Activated T-helper 17 cell treated with anti-CD3 and anti-CD28 coated beads, Interleukin-2, amount 50 U/mL, for 72 hours (primary cell): Measurements from ENCODE around the gene HEMK1. TPM values are rescaled to one million over a fixed set of nuclear protein-coding genes. Genes with fewer than 3 reads are reported as not detected.

Experiments
- ATAC-seq: fragments of 150-1000 bp; cut with Tn5 transposase; replicated peaks from 2 replicates; pipeline ENCODE4 v1.10.0; 2021; ENCODE audit warnings: mild to moderate bottlenecking, moderate library complexity
- H3K27ac Mint-ChIP-seq: one replicate; pipeline ENCODE4 v1.8.0; 2022; ENCODE audit warnings: mixed read lengths
- H3K27me3 Mint-ChIP-seq: one replicate; pipeline ENCODE4 v1.8.0; 2022; ENCODE audit warnings: mixed read lengths
- H3K36me3 Mint-ChIP-seq: one replicate; pipeline ENCODE4 v1.8.0; 2022; ENCODE audit warnings: low read depth, mild to moderate bottlenecking, mixed read lengths
- H3K4me1 Mint-ChIP-seq: one replicate; pipeline ENCODE4 v1.8.0; 2022; ENCODE audit warnings: mixed read lengths
- H3K4me3 Mint-ChIP-seq: one replicate; pipeline ENCODE4 v1.8.0; 2022; ENCODE audit warnings: mild to moderate bottlenecking, mixed read lengths
- H3K9me3 Mint-ChIP-seq: one replicate; pipeline ENCODE4 v1.8.0; 2022; ENCODE audit warnings: mixed read lengths
- total RNA-seq, 2 donors: library from RNA; stranded (reverse); gene quantifications; one replicate each; pipeline ENCODE4 v1.2.3, GENCODE V29; 2022

The HEMK1 gene
- total RNA-seq, 2 donors from 2014 or later, result 47.5 to 99.2 TPM

DNA sequence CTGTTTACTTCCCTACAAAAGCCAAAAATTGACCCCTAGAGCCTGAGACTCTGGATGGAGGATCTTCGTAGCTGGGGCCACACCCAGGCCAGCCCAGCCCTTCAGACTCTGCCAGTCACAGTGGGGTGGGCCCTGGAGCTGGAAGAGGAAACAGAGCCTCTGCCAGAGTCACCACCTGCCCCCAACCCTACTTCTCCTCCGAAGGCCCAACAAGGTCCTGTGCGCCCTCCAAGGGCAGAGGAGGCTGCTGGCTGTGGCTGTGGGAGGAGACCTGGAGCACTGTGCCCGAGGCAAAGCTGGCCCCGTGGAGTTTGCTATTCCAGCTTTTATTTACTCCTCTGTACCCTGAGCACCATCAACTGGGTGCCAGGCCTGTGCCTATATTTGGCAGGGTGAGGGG lies 23.2 kb downstream of the HEMK1 start:
- Mint-ChIP-seq H3K27me3 (no peaks in the 10 kb centered on the region), H3K27ac (peak overlapping the region; percentile 97), H3K4me3 (peak overlapping the region; percentile 84), H3K4me1 (peaks cover 33% of the 10 kb centered on the region), H3K36me3 (peaks cover 43% of the 10 kb centered on the region), H3K9me3 (no peaks in the 10 kb centered on the region)
- no peak for ATAC-seq

- no peak for ATAC-seq
- Mint-ChIP-seq H3K4me1 (peaks cover 28% of the 10 kb centered on the region), H3K27me3 (no peaks in the 10 kb centered on the region), H3K9me3 (no peaks in the 10 kb centered on the region), H3K27ac (peak overlapping the region; percentile 97), H3K36me3 (peaks cover 43% of the 10 kb centered on the region), H3K4me3 (peak overlapping the region; percentile 84)
These were observed 25.0 kb downstream of the HEMK1 start for GRCh38 chr3:50594253-50594785.

DNA sequence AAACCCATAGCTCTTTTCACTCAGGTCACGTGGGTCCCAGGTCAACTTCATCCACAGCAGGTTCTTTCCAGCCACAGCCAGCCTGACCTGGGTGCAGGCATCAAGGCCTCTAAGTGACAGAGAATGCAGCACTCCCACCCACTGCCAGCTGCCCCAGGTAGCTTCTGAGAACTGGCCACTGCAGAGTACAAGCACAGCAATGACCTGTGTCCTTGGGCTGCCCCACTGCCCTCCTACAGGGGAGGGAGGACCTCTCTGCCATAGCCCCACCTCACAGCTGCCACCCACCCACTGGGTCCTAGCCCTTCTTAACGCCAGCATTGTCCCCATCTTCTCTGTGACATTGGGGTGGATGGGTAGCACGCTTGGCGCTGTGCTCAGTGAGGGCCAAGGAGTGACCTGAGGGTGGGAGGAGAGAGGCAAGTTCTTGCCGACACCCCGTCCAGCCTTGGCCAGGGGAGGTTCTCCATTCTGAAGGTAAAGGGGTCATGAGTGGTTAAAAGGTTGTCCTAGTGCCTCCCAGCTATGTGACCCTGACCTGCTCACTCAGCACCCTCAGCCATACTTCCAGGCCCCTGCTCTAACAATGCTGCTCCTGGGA lies 29.9 kb downstream of the HEMK1 start:
- Mint-ChIP-seq H3K4me3 (peak overlapping the region; percentile 97), H3K27ac (peak overlapping the region; percentile 100), H3K9me3 (no peaks in the 10 kb centered on the region), H3K27me3 (no peaks in the 10 kb centered on the region), H3K4me1 (peaks cover 50% of the 10 kb centered on the region), H3K36me3 (peaks cover 69% of the 10 kb centered on the region)
- ATAC-seq, result no peak

- H3K4me3 Mint-ChIP-seq, result peak overlapping the region; percentile 97
- peaks cover 73% of the 10 kb centered on the region for H3K36me3 Mint-ChIP-seq
- no peaks in the 10 kb centered on the region for H3K9me3 Mint-ChIP-seq
- peak overlapping the region; percentile 100 for H3K27ac Mint-ChIP-seq
- H3K27me3 Mint-ChIP-seq, result no peaks in the 10 kb centered on the region
- peaks cover 50% of the 10 kb centered on the region for H3K4me1 Mint-ChIP-seq
- no peak for ATAC-seq
These were observed 30.4 kb downstream of the HEMK1 start for GRCh38 chr3:50599716-50600118.

GRCh38 chr3:50600141-50600753 lies 30.9 kb downstream of the HEMK1 start:
- peak overlapping the region; percentile 100 for H3K27ac Mint-ChIP-seq
- peak overlapping the region; percentile 97 for H3K4me3 Mint-ChIP-seq
- no peak for ATAC-seq
- H3K27me3 Mint-ChIP-seq, result no peaks in the 10 kb centered on the region
- peaks cover 54% of the 10 kb centered on the region for H3K4me1 Mint-ChIP-seq
- H3K36me3 Mint-ChIP-seq, result peaks cover 73% of the 10 kb centered on the region
- H3K9me3 Mint-ChIP-seq, result no peaks in the 10 kb centered on the region

GRCh38 chr3:50600841-50601591 lies 31.7 kb downstream of the HEMK1 start:
- Mint-ChIP-seq H3K27me3 (no peaks in the 10 kb centered on the region), H3K36me3 (peaks cover 81% of the 10 kb centered on the region), H3K27ac (peak overlapping the region; percentile 100), H3K4me1 (peaks cover 61% of the 10 kb centered on the region), H3K4me3 (peak overlapping the region; percentile 97), H3K9me3 (no peaks in the 10 kb centered on the region)
- peak; percentile 71 for ATAC-seq

DNA sequence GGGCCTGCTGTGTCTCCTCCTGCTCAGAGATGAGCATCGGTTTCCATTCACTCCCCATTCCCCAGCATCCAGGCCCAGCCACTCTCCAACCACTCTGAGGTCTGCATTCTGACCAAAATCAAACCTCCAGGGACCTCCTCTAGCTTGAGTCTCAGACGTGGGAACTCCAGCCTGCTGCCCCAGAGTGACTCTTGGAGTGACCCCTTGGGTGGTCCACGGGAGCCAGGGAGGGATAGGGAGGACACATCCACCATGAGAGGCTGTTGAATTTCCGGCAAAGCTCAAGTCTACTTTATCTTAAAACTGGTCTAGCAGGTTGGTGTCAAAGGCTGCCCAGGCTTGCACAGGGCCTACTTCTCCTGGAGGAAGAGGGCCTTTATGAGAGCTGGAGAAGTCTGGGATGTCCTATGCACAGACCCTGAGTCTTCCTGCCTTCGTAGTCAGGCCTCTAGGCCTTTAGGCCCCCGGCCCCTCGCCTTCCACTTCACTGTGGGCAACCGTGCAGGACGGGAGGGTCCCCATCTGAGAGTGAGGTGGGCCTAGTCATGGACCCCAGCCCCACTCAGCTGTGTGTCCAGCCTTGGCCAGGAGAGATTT lies 33.4 kb downstream of the HEMK1 start:
- Mint-ChIP-seq H3K4me3 (peak overlapping the region; percentile 97), H3K4me1 (peaks cover 63% of the 10 kb centered on the region), H3K36me3 (peaks cover 97% of the 10 kb centered on the region), H3K27me3 (no peaks in the 10 kb centered on the region), H3K27ac (peak overlapping the region; percentile 100), H3K9me3 (no peaks in the 10 kb centered on the region)
- ATAC-seq, result peak; percentile 2

- Mint-ChIP-seq H3K36me3 (peaks cover 98% of the 10 kb centered on the region), H3K9me3 (no peaks in the 10 kb centered on the region)
These were observed 34.2 kb downstream of the HEMK1 start for GRCh38 chr3:50603261-50604109.

GRCh38 chr3:50604110-50604621 lies 34.8 kb downstream of the HEMK1 start:
- Mint-ChIP-seq H3K36me3 (peaks cover 99% of the 10 kb centered on the region), H3K27me3 (no peaks in the 10 kb centered on the region), H3K9me3 (no peaks in the 10 kb centered on the region), H3K4me3 (peak overlapping the region; percentile 97), H3K4me1 (peaks cover 54% of the 10 kb centered on the region), H3K27ac (peak overlapping the region; percentile 100)
- ATAC-seq, result no peak

More at GRCh38 chr3:50603261-50604109, 34.2 kb downstream of the HEMK1 start:
- Mint-ChIP-seq H3K4me3 (peak overlapping the region; percentile 97), H3K4me1 (peaks cover 56% of the 10 kb centered on the region), H3K27me3 (no peaks in the 10 kb centered on the region), H3K27ac (peak overlapping the region; percentile 100)
- ATAC-seq, result no peak

DNA sequence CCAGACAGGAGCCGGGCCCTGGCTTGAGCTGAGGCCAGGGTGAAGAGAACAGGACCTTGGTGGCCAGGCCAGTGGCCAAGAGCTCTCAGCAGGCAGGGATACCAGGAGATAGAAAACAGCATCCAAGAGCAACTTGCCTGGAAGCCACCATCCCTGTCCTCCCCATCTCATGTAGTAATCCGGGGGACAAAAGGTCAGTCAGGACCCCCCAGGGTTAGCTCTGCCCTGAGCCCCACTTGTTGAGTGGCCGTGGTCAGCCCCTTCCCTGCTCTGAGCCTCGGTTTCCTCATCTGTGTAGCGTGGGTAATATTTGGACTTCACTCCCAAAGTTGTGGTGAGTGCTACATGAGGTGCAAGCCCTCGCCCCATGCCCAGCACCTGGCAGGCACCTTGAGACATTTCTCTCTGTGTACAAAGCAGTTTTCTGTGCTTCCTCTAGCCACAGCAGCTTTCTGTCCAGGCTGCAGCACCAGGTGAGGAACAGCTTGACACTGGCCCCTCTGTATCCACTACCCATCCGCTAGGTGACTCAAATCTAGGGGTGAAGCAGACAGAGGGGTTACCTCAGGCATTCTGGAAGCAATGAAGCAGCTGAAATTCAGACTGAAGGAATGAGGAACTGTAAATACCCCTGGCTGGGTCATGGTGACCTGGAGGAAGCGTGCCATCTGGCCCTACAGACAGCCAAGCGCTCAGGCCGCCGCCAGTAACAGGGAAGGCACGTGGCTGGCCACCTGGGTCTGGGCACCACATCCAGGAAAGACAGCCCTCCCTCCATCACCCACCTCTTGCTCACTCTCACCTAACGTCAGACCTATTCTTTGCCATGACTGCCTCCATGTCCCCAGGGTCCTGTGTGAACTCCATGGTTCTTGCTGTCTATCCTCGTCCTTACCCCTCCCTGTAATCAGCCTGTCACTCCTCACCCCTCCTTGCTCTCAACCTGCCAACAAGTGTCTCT lies 35.6 kb downstream of the HEMK1 start:
- H3K27me3 Mint-ChIP-seq, result no peaks in the 10 kb centered on the region
- no peaks in the 10 kb centered on the region for H3K9me3 Mint-ChIP-seq
- peaks cover 47% of the 10 kb centered on the region for H3K4me1 Mint-ChIP-seq
- H3K36me3 Mint-ChIP-seq, result peaks cover 99% of the 10 kb centered on the region
- no peak for ATAC-seq
- peak overlapping the region; percentile 100 for H3K27ac Mint-ChIP-seq
- peak overlapping the region; percentile 97 for H3K4me3 Mint-ChIP-seq

DNA sequence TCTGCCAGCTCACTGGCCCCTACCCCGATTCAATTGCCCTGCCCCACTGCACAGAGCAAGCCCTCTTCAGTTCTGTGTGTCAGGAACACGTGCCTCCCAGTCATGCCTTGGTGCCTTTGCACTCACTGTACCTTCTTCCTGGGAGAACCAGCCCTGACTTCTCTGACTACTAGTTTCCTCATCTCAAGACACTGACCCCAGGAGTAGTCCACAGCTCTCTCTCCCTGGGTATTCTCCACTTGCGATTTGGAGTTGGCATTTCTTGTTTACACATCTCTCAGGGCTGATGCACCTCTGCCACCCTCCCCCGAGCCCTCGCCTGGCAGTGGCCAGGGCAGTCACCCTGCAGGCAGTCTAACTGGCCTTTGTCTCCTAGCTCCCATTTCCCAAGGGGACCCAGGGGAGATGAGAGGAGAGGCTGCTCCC lies 36.6 kb downstream of the HEMK1 start:
- H3K9me3 Mint-ChIP-seq, result no peaks in the 10 kb centered on the region
- H3K27me3 Mint-ChIP-seq, result no peaks in the 10 kb centered on the region
- H3K27ac Mint-ChIP-seq, result peak overlapping the region; percentile 100
- peaks cover 44% of the 10 kb centered on the region for H3K4me1 Mint-ChIP-seq
- ATAC-seq, result no peak
- peaks cover 100% of the 10 kb centered on the region for H3K36me3 Mint-ChIP-seq
- peak overlapping the region; percentile 97 for H3K4me3 Mint-ChIP-seq

GRCh38 chr3:50606596-50606995 lies 37.3 kb downstream of the HEMK1 start:
- H3K27ac Mint-ChIP-seq, result peak overlapping the region; percentile 100
- ATAC-seq, result no peak
- H3K27me3 Mint-ChIP-seq, result no peaks in the 10 kb centered on the region
- H3K36me3 Mint-ChIP-seq, result peaks cover 100% of the 10 kb centered on the region
- H3K9me3 Mint-ChIP-seq, result no peaks in the 10 kb centered on the region
- peak overlapping the region; percentile 97 for H3K4me3 Mint-ChIP-seq
- H3K4me1 Mint-ChIP-seq, result peaks cover 43% of the 10 kb centered on the region
